Stomach smooth muscle (tissue), 2 donors: ENCODE data around the gene THEM4.
"Not testable (repeated sequence)": the region's sequence is repeated elsewhere in the genome, so short reads cannot be mapped to it uniquely, and the experiment has no call there.

Experiments
- H3K27ac ChIP-seq: one replicate; pipeline ENCODE4 v1.7.0; 2013; ENCODE audit warnings: mild to moderate bottlenecking, low read length, inconsistent platforms
- H3K27me3 ChIP-seq, 2 donors: one replicate each; pipeline ENCODE4 v1.7.0; 2013; ENCODE audit warnings: low read length in 2 of 2; ENCODE audit not compliant: insufficient read depth in 2 of 2, control insufficient read depth in 1 of 2
- H3K36me3 ChIP-seq, 2 donors: one replicate each; pipeline ENCODE4 v1.7.0; 2013; ENCODE audit warnings: low read length in 2 of 2; ENCODE audit not compliant: control insufficient read depth in 2 of 2, insufficient read depth in 2 of 2
- H3K4me1 ChIP-seq: one replicate; pipeline ENCODE4 v1.7.0; 2013; ENCODE audit warnings: low read length; ENCODE audit not compliant: control insufficient read depth, insufficient read depth
- H3K4me3 ChIP-seq, 2 donors: one replicate each; pipeline ENCODE4 v1.7.0; 2013; ENCODE audit warnings: low read length in 2 of 2
- H3K9ac ChIP-seq, 2 donors: one replicate each; pipeline ENCODE4 v1.7.0; 2013; ENCODE audit warnings: low read length in 2 of 2, mild to moderate bottlenecking in 1 of 2
- H3K9me3 ChIP-seq, 2 donors: one replicate each; pipeline ENCODE4 v1.7.0; 2013; ENCODE audit warnings: low read length in 2 of 2; ENCODE audit not compliant: control insufficient read depth in 2 of 2
- donor health status: healthy.
- donor health status: Pancreatic carcinoma.

THEM4 gene

DNA sequence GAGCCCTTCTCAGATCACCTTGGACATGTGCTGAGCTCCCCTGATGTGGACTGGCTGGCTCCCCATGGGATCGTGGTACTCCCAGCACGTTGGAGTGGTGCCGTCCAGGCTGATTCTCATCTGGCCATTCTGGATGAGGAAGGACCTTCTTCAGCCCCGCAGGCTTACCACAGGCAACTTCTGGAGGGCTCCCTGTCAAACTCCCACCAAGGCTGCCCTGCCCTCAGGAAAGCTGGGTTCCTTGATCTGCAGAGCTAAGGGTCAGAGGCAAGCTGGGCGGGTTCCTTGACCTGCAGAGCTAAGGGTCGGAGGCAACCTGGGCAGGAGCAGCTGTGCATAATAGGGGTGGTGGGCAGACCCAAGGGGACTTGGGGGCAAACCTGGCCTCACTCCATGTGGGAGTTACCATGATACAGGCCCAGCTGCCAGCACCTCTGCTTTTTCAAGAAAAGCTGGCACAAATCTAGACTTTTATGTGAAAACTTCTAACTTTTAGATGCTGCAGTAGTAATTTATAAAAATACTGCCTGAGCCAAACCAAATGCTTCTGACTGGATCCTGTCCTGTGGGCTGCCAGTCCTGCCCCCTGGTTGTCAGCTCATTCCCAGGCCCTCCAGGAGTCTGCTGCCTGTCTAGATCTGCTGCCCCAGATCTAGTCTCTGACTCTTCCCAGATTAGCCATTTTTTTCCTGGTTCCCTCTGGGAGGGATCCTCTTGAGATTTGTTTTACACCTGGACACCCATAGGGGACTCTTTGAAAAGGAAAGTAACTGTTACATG lies 50.2 kb downstream of the THEM4 start:
- no peaks in the 10 kb centered on the region for H3K4me1 ChIP-seq
- H3K27ac ChIP-seq, result no peak overlapping the region
- H3K27me3 ChIP-seq, result no peaks in the 10 kb centered on the region
- H3K4me3 ChIP-seq, result no peak overlapping the region
- no peaks in the 10 kb centered on the region for H3K36me3 ChIP-seq
- no peak overlapping the region for H3K9ac ChIP-seq
- no peaks in the 10 kb centered on the region for H3K9me3 ChIP-seq

GRCh38 chr1:151858030-151858746 lies 51.1 kb downstream of the THEM4 start:
- Histone ChIP-seq H3K27me3 (no peaks in the 10 kb centered on the region), H3K4me3 (no peak overlapping the region), H3K9ac (no peak overlapping the region), H3K27ac (no peak overlapping the region), H3K9me3 (no peaks in the 10 kb centered on the region), H3K36me3 (no peaks in the 10 kb centered on the region), H3K4me1 (no peaks in the 10 kb centered on the region)

- Histone ChIP-seq H3K36me3 (no peaks in the 10 kb centered on the region), H3K9ac (no peak overlapping the region), H3K4me3 (no peak overlapping the region), H3K27me3 (peaks cover 5 to 10% of the 10 kb centered on the region in 2 donors), H3K9me3 (no peaks in the 10 kb centered on the region), H3K27ac (no peak overlapping the region), H3K4me1 (no peaks in the 10 kb centered on the region)
Observed at GRCh38 chr1:151855933-151856332, 53.4 kb downstream of the THEM4 start.

DNA sequence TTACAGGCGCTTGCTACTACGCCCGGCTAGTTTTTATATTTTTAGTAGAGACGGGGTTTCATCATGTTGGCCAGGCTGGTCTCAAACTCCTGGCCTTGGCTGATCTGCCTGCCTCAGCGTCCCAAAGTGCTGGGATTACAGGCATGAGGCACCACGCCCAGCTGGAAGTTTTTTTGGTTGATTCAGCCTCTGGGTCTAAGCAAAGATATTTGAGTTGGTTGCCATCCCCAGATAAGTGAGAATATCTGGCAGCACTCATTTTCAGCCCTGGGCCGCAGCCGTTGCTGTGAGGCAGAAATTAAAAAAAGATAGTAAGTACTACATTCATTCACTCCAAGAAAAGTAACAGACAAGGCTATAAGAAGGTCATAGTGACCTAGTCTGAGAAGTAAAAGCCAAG lies 53.8 kb downstream of the THEM4 start:
- not testable (repeated sequence) for H3K36me3 ChIP-seq, H3K4me1 ChIP-seq, H3K9ac ChIP-seq, H3K9me3 ChIP-seq, H3K27ac ChIP-seq, H3K4me3 ChIP-seq
- peaks cover 5 to 13% of the 10 kb centered on the region in 2 donors for H3K27me3 ChIP-seq

GRCh38 chr1:151854658-151855057 lies 54.7 kb downstream of the THEM4 start:
- Histone ChIP-seq H3K27me3 (peaks cover 5 to 16% of the 10 kb centered on the region in 2 donors), H3K4me3 (no peak overlapping the region), H3K27ac (no peak overlapping the region), H3K4me1 (no peaks in the 10 kb centered on the region), H3K36me3 (no peaks in the 10 kb centered on the region), H3K9me3 (no peaks in the 10 kb centered on the region), H3K9ac (no peak overlapping the region)

GRCh38 chr1:151853411-151853943 lies 55.8 kb downstream of the THEM4 start, which contains the start of gene THEM5:
Gene THEM5 (minus strand): TSS chr1:151853712. CDS start chr1:151853565, 147 bp downstream.
- no peaks in the 10 kb centered on the region for H3K9me3 ChIP-seq
- no peak within 1 kb of the TSS for H3K9ac ChIP-seq
- no peak within 1 kb of the TSS for H3K27ac ChIP-seq
- H3K27me3 ChIP-seq, result peaks cover 9 to 21% of the 10 kb centered on the region in 2 donors
- no peak within 1 kb of the TSS for H3K4me3 ChIP-seq
- no peaks in the 10 kb centered on the region for H3K36me3 ChIP-seq
- H3K4me1 ChIP-seq, result no peaks in the 10 kb centered on the region

GRCh38 chr1:151852733-151853132 lies 56.6 kb downstream of the THEM4 start:
- Histone ChIP-seq H3K27me3 (peaks cover 10 to 23% of the 10 kb centered on the region in 2 donors), H3K4me1 (no peaks in the 10 kb centered on the region), H3K36me3 (no peaks in the 10 kb centered on the region), H3K27ac (no peak overlapping the region), H3K9ac (no peak overlapping the region), H3K9me3 (no peaks in the 10 kb centered on the region), H3K4me3 (no peak overlapping the region)

DNA sequence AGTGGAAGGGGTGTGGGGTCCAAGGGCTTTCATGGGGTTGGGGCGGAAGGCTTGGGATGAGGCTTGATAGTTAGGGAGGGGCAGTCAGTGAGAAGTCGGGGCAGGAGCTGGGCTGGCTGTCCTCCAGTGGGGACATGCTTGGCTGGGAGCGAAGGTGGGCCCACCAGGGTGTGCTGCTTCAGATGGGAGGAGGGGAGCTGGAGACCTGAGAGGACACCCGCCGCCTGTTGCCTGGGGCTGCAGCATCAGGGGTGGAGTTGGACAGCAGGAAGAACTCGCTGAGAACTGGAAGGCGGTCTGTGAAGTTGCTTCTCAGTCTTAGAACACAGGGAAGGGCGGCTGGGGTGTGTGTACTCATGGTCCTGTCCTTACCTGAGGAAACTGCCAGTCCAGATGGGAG lies 57.4 kb downstream of the THEM4 start:
- Histone ChIP-seq H3K4me1 (no peaks in the 10 kb centered on the region), H3K36me3 (no peaks in the 10 kb centered on the region), H3K27me3 (peaks cover 10 to 23% of the 10 kb centered on the region in 2 donors), H3K9me3 (no peaks in the 10 kb centered on the region), H3K4me3 (no peak overlapping the region), H3K9ac (no peak overlapping the region), H3K27ac (no peak overlapping the region)

GRCh38 chr1:151849871-151850270 lies 59.4 kb downstream of the THEM4 start:
- peaks cover 20 to 28% of the 10 kb centered on the region in 2 donors for H3K27me3 ChIP-seq
- H3K27ac ChIP-seq, result no peak overlapping the region
- H3K9me3 ChIP-seq, result no peaks in the 10 kb centered on the region
- H3K4me1 ChIP-seq, result no peaks in the 10 kb centered on the region
- H3K4me3 ChIP-seq, result no peak overlapping the region
- H3K9ac ChIP-seq, result no peak overlapping the region
- H3K36me3 ChIP-seq, result no peaks in the 10 kb centered on the region

GRCh38 chr1:151849126-151849525 lies 60.2 kb downstream of the THEM4 start:
- no peak overlapping the region for H3K4me3 ChIP-seq
- H3K9ac ChIP-seq, result no peak overlapping the region
- H3K9me3 ChIP-seq, result no peaks in the 10 kb centered on the region
- no peaks in the 10 kb centered on the region for H3K4me1 ChIP-seq
- no peak overlapping the region for H3K27ac ChIP-seq
- H3K27me3 ChIP-seq, result peaks cover 23 to 28% of the 10 kb centered on the region in 2 donors
- no peaks in the 10 kb centered on the region for H3K36me3 ChIP-seq
